ENCODE measurements around the gene CMBL.

- TF ChIP-seq CTCF (IDR thresholded peaks at IDR 0.05) (peak in 1 of 7 experiments; percentile 9), POLR2A (IDR thresholded peaks at IDR 0.05) (no peak), EP300 (IDR thresholded peaks at IDR 0.05) (no peak)
These were observed 19.0 kb downstream of the CMBL start for GRCh38 chr5:10288592-10289219.
